Measurements from ENCODE around the gene SGCG. TPM values are rescaled to one million over a fixed set of nuclear protein-coding genes. Genes with fewer than 3 reads are reported as not detected.
"Not testable (repeated sequence)": the region's sequence is repeated elsewhere in the genome, so short reads cannot be mapped to it uniquely, and the experiment has no call there.

Gene SGCG
- total and polyA plus RNA-seq, 10 of the 15 experiments (the other 5 are each of a cell fraction or from before 2014, with no cell fraction given) = not detected

DNA sequence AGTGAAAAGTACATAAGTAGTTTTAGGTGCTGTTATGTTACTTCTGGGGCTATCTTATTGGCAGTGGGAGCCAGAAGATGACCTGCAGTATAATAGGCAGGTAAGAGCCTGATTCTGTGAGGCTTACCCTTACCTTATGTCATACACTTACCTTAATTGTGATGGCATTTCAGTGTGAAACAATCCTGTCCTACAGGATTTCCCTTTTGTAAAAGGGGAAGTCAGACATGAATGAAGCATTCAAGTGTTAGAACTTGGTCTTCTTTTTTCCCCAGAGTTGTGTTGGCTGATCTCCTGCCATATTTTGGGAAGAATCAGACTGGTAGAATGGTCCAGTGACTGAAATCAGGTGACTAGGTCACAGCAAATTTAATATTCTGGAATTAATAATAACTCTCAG is 55.2 kb downstream of the SGCG start:
- intact Hi-C loops (cut with micrococcal nuclease; ENCODE audit: unreplicated experiment) = no loop called here
- Histone ChIP-seq H3K4me2 (ENCODE audit: control insufficient read depth, insufficient read depth) (no peak overlapping the region), H3K36me3 (ENCODE audit: control insufficient read depth in 2 of 2, insufficient read depth in 2 of 2, low read length in 1 of 2) (no peaks in the 10 kb centered on the region), H3K9ac (ENCODE audit: control insufficient read depth, insufficient read depth, low read length) (no peak overlapping the region), H3K27ac (ENCODE audit: control insufficient read depth, insufficient read depth) (no peak overlapping the region), H3K4me3 (no peak overlapping the region), H3K79me2 (ENCODE audit: control insufficient read depth, insufficient read depth, low read length) (no peaks in the 10 kb centered on the region), H3K9me3 (replicated peaks; ENCODE audit: control insufficient read depth, insufficient read depth, low read length) (no peaks in the 10 kb centered on the region), H3K27me3 (replicated peaks in 1 of 2; ENCODE audit: control insufficient read depth in 2 of 2, insufficient read depth in 2 of 2, low read length in 1 of 2) (no peaks in the 10 kb centered on the region; a peak in 1 of 4 replicates), H2AFZ (ENCODE audit: control insufficient read depth, low read depth, low read length) (no peak overlapping the region), H3K4me1 (ENCODE audit: control insufficient read depth, insufficient read depth, low read length) (no peaks in the 10 kb centered on the region), H4K20me1 (ENCODE audit: control insufficient read depth, insufficient read depth) (no peaks in the 10 kb centered on the region)
- CTCF ChIA-PET = no interaction called here
- SMC1A ChIA-PET (ENCODE audit: uncharacterized antibody, unreplicated experiment) = no interaction called here
- RAD21 ChIA-PET (ENCODE audit: unreplicated experiment) = no interaction called here
- POLR2A ChIA-PET = no interaction called here
- no peak for DNase-seq (ENCODE audit: low read depth, low spot score)
- TF ChIP-seq SPI1 (IDR thresholded peaks at IDR 0.05; ENCODE audit: borderline replicate concordance, insufficient read depth, low read depth, low read length) (peak; percentile 39; the same call in 1 of the 2 replicates), ZNF217 (IDR thresholded peaks at IDR 0.05) (no peak)
- ATAC-seq = no peak
- BruUV-seq (replicated peaks) = no TSS peak
- no peak for FAIRE-seq
- in situ Hi-C loops (cut with MboI) = no loop called here

DNA sequence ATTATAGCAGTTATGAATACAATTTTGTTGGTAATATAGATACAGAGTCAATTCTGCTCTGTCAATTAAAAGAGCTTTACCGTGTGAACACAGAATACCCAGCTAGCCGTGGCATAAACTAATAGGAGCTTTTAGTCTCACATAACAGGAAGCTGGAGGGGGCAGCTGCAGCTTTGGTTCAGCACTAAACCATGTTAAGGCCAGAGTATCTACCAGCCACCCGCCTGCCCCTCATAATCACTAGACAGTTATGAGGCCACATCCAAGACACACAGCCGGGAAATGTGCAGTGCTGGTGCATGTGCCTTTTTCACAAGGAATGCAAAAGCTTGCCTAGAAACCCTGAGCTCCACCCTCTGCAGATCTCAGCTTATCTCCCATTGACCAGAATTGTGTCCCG is 62.3 kb downstream of the SGCG start:
- 34% methylated on average over 5 of the region's 5 CpGs for WGBS (ENCODE audit: insufficient coverage, insufficient replicate concordance, low lambda C conversion rate, missing lambda C conversion rate)

GRCh38 chr13:23248410-23248809 is 67.6 kb downstream of the SGCG start:
- RAD21 ChIA-PET (ENCODE audit: unreplicated experiment); BruUV-seq (replicated peaks); FAIRE-seq; in situ Hi-C loops (cut with MboI); H4K20me1 ChIP-seq (ENCODE audit: control insufficient read depth, insufficient read depth); DNase-seq (ENCODE audit: low read depth, low spot score); H3K9me3 ChIP-seq (replicated peaks; ENCODE audit: control insufficient read depth, insufficient read depth, low read length); intact Hi-C loops (cut with micrococcal nuclease; ENCODE audit: unreplicated experiment); H3K4me1 ChIP-seq (ENCODE audit: control insufficient read depth, insufficient read depth, low read length); CTCF ChIA-PET; SMC1A ChIA-PET (ENCODE audit: uncharacterized antibody, unreplicated experiment); H3K27me3 ChIP-seq (replicated peaks in 1 of 2; ENCODE audit: control insufficient read depth in 2 of 2, insufficient read depth in 2 of 2, low read length in 1 of 2); H3K79me2 ChIP-seq (ENCODE audit: control insufficient read depth, insufficient read depth, low read length); H3K9ac ChIP-seq (ENCODE audit: control insufficient read depth, insufficient read depth, low read length); H3K4me3 ChIP-seq; H3K27ac ChIP-seq (ENCODE audit: control insufficient read depth, insufficient read depth); H3K4me2 ChIP-seq (ENCODE audit: control insufficient read depth, insufficient read depth); H2AFZ ChIP-seq (ENCODE audit: control insufficient read depth, low read depth, low read length); H3K36me3 ChIP-seq (ENCODE audit: control insufficient read depth in 2 of 2, insufficient read depth in 2 of 2, low read length in 1 of 2); ATAC-seq: not testable (repeated sequence)
- POLR2A ChIA-PET = interaction anchor here (0.6 kb wide), 1 partner anchor 253 kb away, joined by 5 read pairs; no protein-coding TSS in a partner anchor
- 62% methylated on average over 25 of the region's 26 CpGs for WGBS (ENCODE audit: insufficient coverage, insufficient replicate concordance, low lambda C conversion rate, missing lambda C conversion rate)

More for the DNA sequence above, 62.3 kb downstream of the SGCG start:
- H3K9ac ChIP-seq (ENCODE audit: control insufficient read depth, insufficient read depth, low read length) = no peak overlapping the region
- no peak overlapping the region for H2AFZ ChIP-seq (ENCODE audit: control insufficient read depth, low read depth, low read length)
- DNase-seq (ENCODE audit: low read depth, low spot score) (no peak), FAIRE-seq (no peak), ATAC-seq (no peak)
- ChIA-PET RAD21 (ENCODE audit: unreplicated experiment) (no interaction called here), POLR2A (no interaction called here), CTCF (interaction anchor here (1.2 to 1.3 kb wide), 2 partner anchors 10 to 11 kb away, joined by 4 read pairs; no protein-coding TSS in a partner anchor), SMC1A (ENCODE audit: uncharacterized antibody, unreplicated experiment) (interaction anchor here (0.8 kb wide), 1 partner anchor 15 kb away, joined by 3 read pairs; no protein-coding TSS in a partner anchor)
- no peaks in the 10 kb centered on the region; a peak in 2 of 4 replicates for H3K27me3 ChIP-seq (replicated peaks in 1 of 2; ENCODE audit: control insufficient read depth in 2 of 2, insufficient read depth in 2 of 2, low read length in 1 of 2)
- TF ChIP-seq EZH2 (IDR thresholded peaks at IDR 0.05; ENCODE audit: borderline replicate concordance, control insufficient read depth, low read depth, low read length) (no peak), SMARCA5 (IDR thresholded peaks at IDR 0.05) (no peak), TARDBP (IDR thresholded peaks at IDR 0.05; ENCODE audit: borderline replicate concordance) (no peak), ASH2L (IDR thresholded peaks at IDR 0.05; ENCODE audit: borderline replicate concordance, low read depth) (no peak)
- in situ Hi-C loops (cut with MboI) = loop anchor here (5.0 kb wide), 1 partner anchor 51 kb away; no protein-coding TSS in a partner anchor
- no peaks in the 10 kb centered on the region for H3K79me2 ChIP-seq (ENCODE audit: control insufficient read depth, insufficient read depth, low read length)
- intact Hi-C loops (cut with micrococcal nuclease; ENCODE audit: unreplicated experiment) = no loop called here
- no peaks in the 10 kb centered on the region for H3K4me1 ChIP-seq (ENCODE audit: control insufficient read depth, insufficient read depth, low read length)
- no peak overlapping the region for H3K4me3 ChIP-seq
- no TSS peak for BruUV-seq (replicated peaks)
- H4K20me1 ChIP-seq (ENCODE audit: control insufficient read depth, insufficient read depth) = no peaks in the 10 kb centered on the region
- no peaks in the 10 kb centered on the region for H3K36me3 ChIP-seq (ENCODE audit: control insufficient read depth in 2 of 2, insufficient read depth in 2 of 2, low read length in 1 of 2)
- no peak overlapping the region for H3K27ac ChIP-seq (ENCODE audit: control insufficient read depth, insufficient read depth)
- H3K9me3 ChIP-seq (replicated peaks; ENCODE audit: control insufficient read depth, insufficient read depth, low read length) = no peaks in the 10 kb centered on the region
- H3K4me2 ChIP-seq (ENCODE audit: control insufficient read depth, insufficient read depth) = no peak overlapping the region

Measured in GM12878 (cell line).